Mammary epithelial cell (primary cell): ENCODE results near the gene CST7.

Experiments
- CTCF ChIP-seq, 2 donors: IDR thresholded peaks in 1 of 2; conservative IDR thresholded peaks in 1 of 2; 2 replicates each; pipeline ENCODE4 v1.5.1; 2011 to 2012; ENCODE audit warnings: inconsistent platforms in 2 of 2, low read length in 2 of 2, mild to moderate bottlenecking in 2 of 2, control low read depth in 1 of 2, low read depth in 1 of 2; ENCODE audit not compliant: insufficient read depth in 1 of 2; ENCODE audit errors: extremely low read depth in 1 of 2
- EZH2 ChIP-seq: IDR thresholded peaks from 2 replicates; pipeline ENCODE4 v1.6.1; 2012; ENCODE audit warnings: low read length, inconsistent platforms, borderline replicate concordance

GRCh38 chr20:24990810-24991252 lies 41.8 kb downstream of the CST7 start:
- TF ChIP-seq CTCF (conservative IDR thresholded peaks at IDR 0.05 in 1 of 2, IDR thresholded peaks at IDR 0.05 in 1 of 2; ENCODE audit: extremely low read depth in 1 of 2, insufficient read depth in 1 of 2, low read depth in 1 of 2, low read length in 2 of 2) (no peak), EZH2 (no peak)
